HepG2 (cell line): Measurements from ENCODE around the gene LRRC15. TPM values are rescaled to one million over a fixed set of nuclear protein-coding genes. Genes with fewer than 3 reads are reported as not detected.

Experiments used
- ATAC-seq: fragments of 200-7000 bp; cut with Tn5 transposase; 3 replicates; pipeline ENCODE4 v1.9.1; 2020; ENCODE audit warnings: mild to moderate bottlenecking, moderate library complexity
- BruUV-seq: library from RNA; stranded (reverse); fragments of 400-500 nt; replicated peaks from 2 replicates; lab custom pipeline; 2021; lab: Mats Ljungman, UMichigan
- CTCF ChIA-PET: fragments of 300-600 bp; formaldehyde crosslinking; extraction: SDS; loops from one replicate; lab custom pipeline; 2021; ENCODE audit warnings: low total read pairs, inconsistent platforms, low intra/inter-chr PET ratio; lab: Yijun Ruan, JAX
- POLR2A ChIA-PET: fragments of 350-600 bp; sonication (Branson Sonifier 250); formaldehyde crosslinking; loops from one replicate; lab custom pipeline; 2020; ENCODE audit warnings: antibody characterized with exemption, inconsistent platforms; lab: Yijun Ruan, JAX
- DNase-seq: peaks from one replicate; pipeline ENCODE4 v3.0.0-alpha.2; 2015; ENCODE audit warnings: low spot score
- FAIRE-seq: peaks from 3 replicates; lab custom pipeline; 2011; peaks lifted over from hg19 to GRCh38; lab: Jason Lieb, UNC
- H2AFZ ChIP-seq: one replicate; pipeline ENCODE4 v1.6.1; 2011; ENCODE audit warnings: low read length, inconsistent platforms
- H3K27ac ChIP-seq: fragments of 300-600 bp; 3 replicates; pipeline ENCODE4 v1.8.0; 2011; ENCODE audit warnings: mixed run types, mild to moderate bottlenecking, mixed read lengths, low read length, inconsistent platforms; ENCODE audit not compliant: insufficient read depth; ENCODE audit errors: extremely low read length
- H3K27me3 ChIP-seq, 2 experiments: fragments of 200-600 bp in 1 of 2; 2 replicates in 1 of 2; 3 replicates in 1 of 2; pipeline versions ENCODE4 v1.6.0 to v1.8.0; 2011; ENCODE audit warnings: low read length in 2 of 2, mild to moderate bottlenecking in 2 of 2, moderate library complexity in 2 of 2, inconsistent platforms in 1 of 2; ENCODE audit not compliant: insufficient read depth in 2 of 2, control insufficient read depth in 1 of 2
- H3K36me3 ChIP-seq, 2 experiments: fragments of 200-600 bp in 1 of 2; replicated peaks in 1 of 2; 2 replicates in 1 of 2; 3 replicates in 1 of 2; pipeline versions ENCODE4 v1.5.1 to v1.8.0; 2011; ENCODE audit warnings: low read length in 2 of 2, inconsistent platforms in 1 of 2; ENCODE audit not compliant: insufficient read depth in 2 of 2, control insufficient read depth in 1 of 2
- H3K4me1 ChIP-seq: 2 replicates; pipeline ENCODE4 v1.5.1; 2012; ENCODE audit warnings: low read length, inconsistent platforms; ENCODE audit not compliant: insufficient read depth
- H3K4me2 ChIP-seq: 2 replicates; pipeline ENCODE4 v1.6.0; 2011; ENCODE audit warnings: low read depth, low read length, inconsistent platforms
- H3K4me3 ChIP-seq, 3 experiments: fragments of 200-600 bp in 1 of 3; sonication (generic), shearing (Covaris generic) in 1 of 3; replicated peaks in 1 of 3; 2 replicates each; pipeline ENCODE4 v1.5.1; 2011 to 2016; ENCODE audit warnings: low read length in 3 of 3, inconsistent platforms in 2 of 3, low read depth in 2 of 3, mild to moderate bottlenecking in 2 of 3, control low read depth in 1 of 3, mixed read lengths in 1 of 3; ENCODE audit not compliant: insufficient read depth in 1 of 3
- H3K79me2 ChIP-seq: one replicate; pipeline ENCODE4 v1.6.1; 2011; ENCODE audit warnings: low read length, inconsistent platforms; ENCODE audit not compliant: insufficient read depth
- H3K9ac ChIP-seq: 2 replicates; pipeline ENCODE4 v1.6.0; 2011; ENCODE audit warnings: mild to moderate bottlenecking, low read depth, low read length, inconsistent platforms; ENCODE audit not compliant: insufficient read depth
- H3K9me3 ChIP-seq: 2 replicates; pipeline ENCODE4 v1.5.1; 2012; ENCODE audit warnings: mild to moderate bottlenecking, low read length
- H4K20me1 ChIP-seq: 2 replicates; pipeline ENCODE4 v1.6.0; 2011; ENCODE audit warnings: inconsistent platforms, mild to moderate bottlenecking, low read length, moderate library complexity; ENCODE audit not compliant: insufficient read depth
- CREM ChIP-seq, 2 experiments: sonication (generic) in 1 of 2; formaldehyde crosslinking in 1 of 2; IDR thresholded peaks; 2 replicates each; pipeline versions ENCODE4 v1.4.0 to v1.6.1; 2016 to 2020; ENCODE audit warnings: antibody characterized with exemption in 1 of 2, mild to moderate bottlenecking in 1 of 2, missing genetic modification reagents in 1 of 2
- POLR2AphosphoS2 ChIP-seq: IDR thresholded peaks from 2 replicates; pipeline ENCODE4 v1.6.1; 2011; ENCODE audit warnings: low read depth, low read length, improper control_type of control experiment
- ZFY ChIP-seq: sonication (generic); formaldehyde crosslinking; IDR thresholded peaks from 2 replicates; pipeline ENCODE4 v1.4.0; 2020; ENCODE audit warnings: missing genetic modification reagents
- ZNF230 ChIP-seq: sonication (generic); formaldehyde crosslinking; IDR thresholded peaks from 2 replicates; pipeline ENCODE4 v1.4.0; 2020; ENCODE audit warnings: mild to moderate bottlenecking, missing genetic modification reagents
- ZNF687 ChIP-seq: sonication (generic); formaldehyde crosslinking; IDR thresholded peaks from 2 replicates; pipeline ENCODE4 v1.5.1; 2020; ENCODE audit warnings: mild to moderate bottlenecking, missing genetic modification reagents, moderate library complexity
- WGBS: methylation state at CpG from one replicate; pipeline ENCODE4 v1.1.6; 2017; ENCODE audit warnings: low lambda C conversion rate; 5-methylcytosine and 5-hydroxymethylcytosine counted together
- in situ Hi-C: cut with HindIII; loops from 2 replicates; pipeline ENCODE4 v1.10.0; 2017; ENCODE audit warnings: low pct_unique_long_range_greater_than_20kb; ENCODE audit not compliant: extremely low pct_ligation_motif_present
- intact Hi-C: fragments of 100-400 bp; cut with micrococcal nuclease; formaldehyde crosslinking; loops from one replicate; pipeline ENCODE4 v1.10.0; 2022; ENCODE audit not compliant: unreplicated experiment
- polyA plus RNA-seq, 8 experiments: library from polyadenylated mRNA; depleted of rRNA in 3 of 8; stranded (reverse) in 7 of 8; unstranded in 1 of 8; fragments of >200 nt; fragmentation: Illumina TruSeq in 4 of 8; extraction: Trizol in 4 of 8; gene quantifications; 2 replicates each; pipeline versions ENCODE4 v1.2.1 to v1.2.3, GENCODE V29; 2011 to 2016; ENCODE audit warnings: low read depth in 4 of 8, missing spikeins in 1 of 8, mixed read lengths in 1 of 8; ENCODE audit not compliant: insufficient read depth in 1 of 8
- total RNA-seq, 5 experiments: library from RNA; depleted of rRNA; stranded (reverse); fragments of >200 nt; fragmentation: Illumina TruSeq; extraction: Trizol; gene quantifications; 2 replicates each; pipeline ENCODE4 v1.2.3, GENCODE V29; 2016; ENCODE audit warnings: low read depth in 1 of 5

LRRC15 gene
- total and polyA plus RNA-seq, 2 of the 13 experiments (the other 11 are each of a cell fraction or from before 2014, with no cell fraction given) = not detected

- H3K27ac ChIP-seq = no peak overlapping the region
- intact Hi-C loops (no loop called here), in situ Hi-C loops (no loop called here)
- H4K20me1 ChIP-seq = no peaks in the 10 kb centered on the region
- FAIRE-seq (no peak), DNase-seq (no peak), ATAC-seq (no peak)
- no peak overlapping the region for H3K9ac ChIP-seq
- no TSS peak for BruUV-seq
- H2AFZ ChIP-seq = peak overlapping the region; percentile 54
- peaks cover 37% of the 10 kb centered on the region for H3K4me1 ChIP-seq
- ChIA-PET POLR2A (interaction anchor here (0.6 to 1.2 kb wide), 3 partner anchors 14 to 126 kb away, joined by 3 to 5 read pairs (median 4); partner anchors contain the start of gene CPN2), CTCF (no interaction called here)
- no peak overlapping the region; a peak in 1 of 6 replicates for H3K4me3 ChIP-seq
- no peaks in the 10 kb centered on the region for H3K79me2 ChIP-seq
- no peaks in the 10 kb centered on the region for H3K9me3 ChIP-seq
- 51% methylated on average over 16 of the region's 17 CpGs for WGBS
- no peak for TF ChIP-seq ZFY (CRISPR knock-in tag)
- no peak for TF ChIP-seq POLR2AphosphoS2
- TF ChIP-seq ZNF230 = no peak
- peak; percentile 26; the same call in 1 of the 2 replicates for TF ChIP-seq ZNF687 (CRISPR knock-in tag)
- TF ChIP-seq CREM (IDR thresholded peaks at IDR 0.05) = no peak
- no peak for TF ChIP-seq CREM (CRISPR knock-in tag; IDR thresholded peaks at IDR 0.05)
- H3K4me2 ChIP-seq = peak overlapping the region; percentile 27; the same call in 1 of the 2 replicates
- no peaks in the 10 kb centered on the region for H3K27me3 ChIP-seq
- peaks cover 5 to 9% of the 10 kb centered on the region in 2 experiments; a peak in 4 of 5 replicates for H3K36me3 ChIP-seq
Observed at GRCh38 chr3:194336601-194337355, 32.8 kb downstream of the LRRC15 start.
